HG03066 (cell line): ENCODE measurements around the gene ECSIT.
"Not testable (repeated sequence)": the region's sequence is repeated elsewhere in the genome, so short reads cannot be mapped to it uniquely, and the experiment has no call there.

Source experiments
- ATAC-seq: cut with Tn5 transposase; IDR thresholded peaks from one replicate; pipeline ENCODE4 v1.9.1; 2021; ENCODE audit warnings: low read depth; ENCODE audit not compliant: unreplicated experiment

Gene ECSIT

GRCh38 chr19:11479898-11480714 lies 48.8 kb downstream of the ECSIT start:
- no peak for ATAC-seq

- ATAC-seq, result no peak
Observed at GRCh38 chr19:11479090-11479897, 49.6 kb downstream of the ECSIT start.

- ATAC-seq, result no peak
Observed at GRCh38 chr19:11478167-11479089, 50.5 kb downstream of the ECSIT start.

- no peak for ATAC-seq
Observed at GRCh38 chr19:11475861-11476260, 53.1 kb downstream of the ECSIT start.

- ATAC-seq, result not testable (repeated sequence)
Observed at GRCh38 chr19:11475343-11475742, 53.6 kb downstream of the ECSIT start.

- no peak for ATAC-seq
Observed at GRCh38 chr19:11473725-11474124, 55.2 kb downstream of the ECSIT start.

GRCh38 chr19:11468266-11468845 lies 60.6 kb downstream of the ECSIT start:
- ATAC-seq, result not testable (repeated sequence)

GRCh38 chr19:11465600-11465999 lies 63.3 kb downstream of the ECSIT start:
- no peak for ATAC-seq

- ATAC-seq, result no peak
Observed at GRCh38 chr19:11464333-11465265, 64.3 kb downstream of the ECSIT start.

- ATAC-seq, result no peak
Observed at GRCh38 chr19:11463391-11463790, 65.5 kb downstream of the ECSIT start.

- no peak for ATAC-seq
Observed at GRCh38 chr19:11461453-11461852, 67.5 kb downstream of the ECSIT start.

- no peak for ATAC-seq
Observed at GRCh38 chr19:11460207-11460606, 68.7 kb downstream of the ECSIT start.

GRCh38 chr19:11458912-11459311 lies 70.0 kb downstream of the ECSIT start:
- not testable (repeated sequence) for ATAC-seq

GRCh38 chr19:11458236-11458900 lies 70.6 kb downstream of the ECSIT start:
- no peak for ATAC-seq

GRCh38 chr19:11457831-11458230 lies 71.1 kb downstream of the ECSIT start:
- ATAC-seq, result no peak

- no peak for ATAC-seq
Observed at GRCh38 chr19:11457115-11457514, 71.8 kb downstream of the ECSIT start.

- no peak for ATAC-seq
Observed at GRCh38 chr19:11456659-11457058, 72.3 kb downstream of the ECSIT start.
